Measurements from ENCODE around the gene MID1. TPM values are rescaled to one million over a fixed set of nuclear protein-coding genes. Genes with fewer than 3 reads are reported as not detected.

MID1 gene
- total RNA-seq, 1 experiment from 2014 or later = 32.4 TPM

DNA sequence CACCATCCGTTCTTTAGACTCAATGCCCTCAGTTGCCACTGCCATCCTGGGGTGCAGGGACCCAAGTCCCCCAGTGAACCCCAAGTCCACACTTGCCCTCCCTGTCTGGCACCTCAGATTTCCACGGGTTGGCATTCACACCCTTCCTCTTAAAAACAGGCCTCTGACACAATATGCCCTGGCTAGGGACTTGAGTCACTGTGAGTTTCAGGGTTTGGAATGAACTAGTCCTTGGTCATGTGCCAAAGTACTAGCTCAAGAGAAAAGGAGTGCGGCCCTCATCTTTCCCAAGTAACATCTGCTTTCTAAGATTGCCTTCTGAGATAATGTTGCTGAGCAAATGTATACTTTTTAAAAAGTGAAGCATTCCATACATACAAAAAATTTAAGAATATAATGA is 134.0 kb downstream of the MID1 start:
- POLR2A ChIA-PET = no interaction called here
- Histone ChIP-seq H3K27ac (ENCODE audit: low read length) (no peak overlapping the region), H3K4me3 (ENCODE audit: low read depth in 2 of 2, low read length in 2 of 2) (no peak overlapping the region), H3K27me3 (ENCODE audit: control insufficient read depth, insufficient read depth, low read length) (no peaks in the 10 kb centered on the region), H3K36me3 (ENCODE audit: control insufficient read depth, insufficient read depth, low read length) (no peaks in the 10 kb centered on the region), H3K4me1 (ENCODE audit: control insufficient read depth, insufficient read depth, low read length) (no peaks in the 10 kb centered on the region), H3K9me3 (ENCODE audit: control insufficient read depth, insufficient read depth, low read depth, low read length) (no peaks in the 10 kb centered on the region)
- ATAC-seq (no peak), DNase-seq (ENCODE audit: low read depth, low spot score) (no peak)
- no TSS peak for BruUV-seq (replicated peaks)
- in situ Hi-C loops (cut with HindIII; ENCODE audit: low pct_unique_long_range_greater_than_20kb, low sequenced_read_pairs) = no loop called here
- no peak for TF ChIP-seq POLR2AphosphoS5 (IDR thresholded peaks at IDR 0.05; ENCODE audit: low read depth, low read length)
- TF ChIP-seq REST (IDR thresholded peaks at IDR 0.05; ENCODE audit: insufficient read depth in 1 of 2, low read depth in 2 of 2, low read length in 1 of 2) = no peak
- TF ChIP-seq, protein P1, sequence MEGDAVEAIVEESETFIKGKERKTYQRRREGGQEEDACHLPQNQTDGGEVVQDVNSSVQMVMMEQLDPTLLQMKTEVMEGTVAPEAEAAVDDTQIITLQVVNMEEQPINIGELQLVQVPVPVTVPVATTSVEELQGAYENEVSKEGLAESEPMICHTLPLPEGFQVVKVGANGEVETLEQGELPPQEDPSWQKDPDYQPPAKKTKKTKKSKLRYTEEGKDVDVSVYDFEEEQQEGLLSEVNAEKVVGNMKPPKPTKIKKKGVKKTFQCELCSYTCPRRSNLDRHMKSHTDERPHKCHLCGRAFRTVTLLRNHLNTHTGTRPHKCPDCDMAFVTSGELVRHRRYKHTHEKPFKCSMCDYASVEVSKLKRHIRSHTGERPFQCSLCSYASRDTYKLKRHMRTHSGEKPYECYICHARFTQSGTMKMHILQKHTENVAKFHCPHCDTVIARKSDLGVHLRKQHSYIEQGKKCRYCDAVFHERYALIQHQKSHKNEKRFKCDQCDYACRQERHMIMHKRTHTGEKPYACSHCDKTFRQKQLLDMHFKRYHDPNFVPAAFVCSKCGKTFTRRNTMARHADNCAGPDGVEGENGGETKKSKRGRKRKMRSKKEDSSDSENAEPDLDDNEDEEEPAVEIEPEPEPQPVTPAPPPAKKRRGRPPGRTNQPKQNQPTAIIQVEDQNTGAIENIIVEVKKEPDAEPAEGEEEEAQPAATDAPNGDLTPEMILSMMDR (IDR thresholded peaks at IDR 0.05) = no peak
- no peak for TF ChIP-seq SIN3A (IDR thresholded peaks at IDR 0.05; ENCODE audit: borderline replicate concordance, insufficient read depth, low read depth, low read length)
- TF ChIP-seq TCF7L2 (IDR thresholded peaks at IDR 0.05; ENCODE audit: low read depth, low read length) = no peak
- intact Hi-C loops (cut with micrococcal nuclease; ENCODE audit: unreplicated experiment) = no loop called here
- CTCF ChIA-PET = no interaction called here

GRCh38 chrX:10485326-10485725 is 135.1 kb downstream of the MID1 start:
- ChIA-PET CTCF (no interaction called here), POLR2A (no interaction called here)
- BruUV-seq (replicated peaks) = no TSS peak
- Histone ChIP-seq H3K4me3 (ENCODE audit: low read depth in 2 of 2, low read length in 2 of 2) (no peak overlapping the region), H3K27me3 (ENCODE audit: control insufficient read depth, insufficient read depth, low read length) (no peaks in the 10 kb centered on the region), H3K27ac (ENCODE audit: low read length) (no peak overlapping the region), H3K4me1 (ENCODE audit: control insufficient read depth, insufficient read depth, low read length) (no peaks in the 10 kb centered on the region), H3K36me3 (ENCODE audit: control insufficient read depth, insufficient read depth, low read length) (no peaks in the 10 kb centered on the region), H3K9me3 (ENCODE audit: control insufficient read depth, insufficient read depth, low read depth, low read length) (no peaks in the 10 kb centered on the region)
- intact Hi-C loops (cut with micrococcal nuclease; ENCODE audit: unreplicated experiment) = no loop called here
- TF ChIP-seq, protein P1 (IDR thresholded peaks at IDR 0.05) = no peak
- TF ChIP-seq SIN3A (IDR thresholded peaks at IDR 0.05; ENCODE audit: borderline replicate concordance, insufficient read depth, low read depth, low read length) (no peak), REST (IDR thresholded peaks at IDR 0.05; ENCODE audit: insufficient read depth in 1 of 2, low read depth in 2 of 2, low read length in 1 of 2) (no peak), POLR2AphosphoS5 (IDR thresholded peaks at IDR 0.05; ENCODE audit: low read depth, low read length) (no peak), TCF7L2 (IDR thresholded peaks at IDR 0.05; ENCODE audit: low read depth, low read length) (no peak)
- no peak for DNase-seq (ENCODE audit: low read depth, low spot score)
- in situ Hi-C loops (cut with HindIII; ENCODE audit: low pct_unique_long_range_greater_than_20kb, low sequenced_read_pairs) = no loop called here
- no peak for ATAC-seq
